Stomach (tissue), 9 donors: ENCODE measurements around the gene IQCE. TPM values are rescaled to one million over a fixed set of nuclear protein-coding genes. Genes with fewer than 3 reads are reported as not detected.

Experiments
- DNase-seq, 2 donors: peaks; one replicate each; pipeline versions ENCODE4 v3.0.0 to v3.0.0-alpha.2; 2013 to 2019
- H3K27ac ChIP-seq, 5 donors: fragments of 200-600 bp in 4 of 5; sonication (generic) in 4 of 5; one replicate each; pipeline ENCODE4 v1.5.1; 2013 to 2019; ENCODE audit warnings: mild to moderate bottlenecking in 1 of 5, moderate library complexity in 1 of 5
- H3K27me3 ChIP-seq, 3 donors: fragments of 200-600 bp; sonication (generic); one replicate each; pipeline ENCODE4 v1.5.1; 2017 to 2019; ENCODE audit warnings: mixed run types in 1 of 3
- H3K36me3 ChIP-seq, 4 donors: fragments of 200-600 bp; sonication (generic); 1 replicate in 3 of 4; 2 replicates in 1 of 4; pipeline ENCODE4 v1.5.1; 2016 to 2019
- H3K4me1 ChIP-seq, 4 donors: fragments of 200-600 bp; sonication (generic); one replicate each; pipeline ENCODE4 v1.5.1; 2016 to 2019
- H3K4me3 ChIP-seq, 4 donors: fragments of 200-600 bp; sonication (generic) in 3 of 4; one replicate each; pipeline ENCODE4 v1.5.1; 2016 to 2019; ENCODE audit warnings: mild to moderate bottlenecking in 1 of 4
- H3K9me3 ChIP-seq, 4 donors: fragments of 200-600 bp; sonication (generic); one replicate each; pipeline ENCODE4 v1.5.1; 2016 to 2019
- EP300 ChIP-seq: sonication (generic); formaldehyde crosslinking; IDR thresholded peaks from one replicate; pipeline ENCODE4 v1.6.1; 2017; ENCODE audit warnings: antibody characterized with exemption
- POLR2A ChIP-seq, 4 donors: fragments of 450-650 bp; IDR thresholded peaks; one replicate each; pipeline ENCODE4 v1.6.1; 2016; ENCODE audit warnings: antibody characterized with exemption in 4 of 4, control low read depth in 2 of 4, mild to moderate bottlenecking in 1 of 4, moderate library complexity in 1 of 4
- POLR2AphosphoS5 ChIP-seq, 3 donors: sonication (generic); formaldehyde crosslinking; IDR thresholded peaks; one replicate each; pipeline ENCODE4 v1.6.1; 2016; ENCODE audit warnings: antibody characterized with exemption in 3 of 3
- WGBS, 5 donors: extraction: QIAGEN DNeasy Blood & Tissue Kit in 3 of 5; methylation state at CpG; one replicate each; pipeline versions ENCODE4 v1.1.5 to v1.1.7; 2013 to 2018; 5-methylcytosine and 5-hydroxymethylcytosine counted together
- intact Hi-C: fragments of 100-400 bp; cut with DNase I; formaldehyde crosslinking; loops from one replicate; pipeline ENCODE4 v1.15.1; 2023; ENCODE audit warnings: low total_unique reads
- polyA plus RNA-seq, 3 donors: library from polyadenylated mRNA; stranded (reverse); fragments of 200-250 nt; gene quantifications; one replicate each; pipeline ENCODE4 v1.2.3, GENCODE V29; 2013
- small RNA-seq, 4 donors: library from RNA; depleted of rRNA; stranded (forward); fragments of <200 nt; gene quantifications; one replicate each; pipeline ENCODE3, GENCODE V24; 2016
- total RNA-seq, 5 donors: library from RNA; depleted of rRNA; stranded (reverse); fragments of >200 nt; gene quantifications; one replicate each; pipeline versions ENCODE4 v1.1.0 to v1.2.3, GENCODE V29; 2014 to 2016
- TF ChIP-seq, protein P1 (sequence below), 7 experiments: fragments of 450-650 bp in 4 of 7; fragments of 200-600 bp in 3 of 7; sonication (generic) in 3 of 7; IDR thresholded peaks; one replicate each; pipeline ENCODE4 v1.5.1; 2016 to 2019; ENCODE audit warnings: antibody characterized with exemption in 7 of 7, control low read depth in 2 of 7, mild to moderate bottlenecking in 1 of 7
- donor health status: healthy with polysubstance abuse.
- donor health status: Bipolar disorder and iron deficiency.
- donor health status: healthy.

IQCE gene
- total and polyA plus RNA-seq, 8 donors: 1.8 to 248 (median 10.9) TPM

DNA sequence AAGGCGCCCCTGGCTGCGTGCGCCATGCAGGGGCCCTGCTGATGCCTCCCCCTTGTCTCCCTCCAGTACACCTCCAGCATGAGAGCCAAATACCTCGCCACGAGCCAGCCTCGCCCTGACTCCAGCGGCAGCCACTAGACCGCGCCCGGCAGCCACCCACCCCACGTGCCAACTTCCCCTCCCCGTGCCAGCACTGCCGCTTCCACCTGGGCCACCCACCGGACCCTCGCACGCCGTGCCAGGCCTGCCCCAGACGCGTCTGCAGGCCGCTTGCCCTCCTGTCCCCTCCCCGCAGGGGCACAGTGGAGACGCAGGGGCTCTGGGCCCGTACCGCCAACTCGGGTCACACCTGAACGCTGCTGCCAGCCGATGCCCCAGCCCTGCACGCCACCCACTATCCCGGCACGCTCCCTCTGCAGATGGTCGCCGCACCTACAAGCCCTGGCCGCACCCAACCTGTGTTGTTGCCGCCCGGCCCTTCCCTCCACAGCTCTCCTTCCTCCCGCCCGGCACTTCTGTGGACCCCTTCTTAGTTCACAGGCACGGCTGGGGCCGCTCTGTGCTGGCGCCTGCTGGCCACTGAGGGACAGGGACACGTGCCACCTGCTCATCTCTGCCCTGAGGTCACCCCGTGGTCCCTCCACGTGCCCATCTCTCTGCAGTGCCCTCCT lies 103.0 kb downstream of the IQCE start:
- 84 to 92% (median 88%) methylated on average over 38 to 43 of the region's 43 CpGs for WGBS, 5 donors
- Histone ChIP-seq H3K4me1 (peaks cover 10 to 28% (median 16%) of the 10 kb centered on the region in 4 donors), H3K9me3 (peaks cover 0 to 3% (median 1%) of the 10 kb centered on the region in 4 donors), H3K27ac (no peak overlapping the region), H3K27me3 (peaks cover 0 to 11% (median 0%) of the 10 kb centered on the region in 3 donors), H3K4me3 (no peak overlapping the region), H3K36me3 (peaks cover 6 to 53% (median 49%) of the 10 kb centered on the region in 4 donors)
- intact Hi-C loops: no loop called here
- DNase-seq: no peak
- TF ChIP-seq, protein P1, sequence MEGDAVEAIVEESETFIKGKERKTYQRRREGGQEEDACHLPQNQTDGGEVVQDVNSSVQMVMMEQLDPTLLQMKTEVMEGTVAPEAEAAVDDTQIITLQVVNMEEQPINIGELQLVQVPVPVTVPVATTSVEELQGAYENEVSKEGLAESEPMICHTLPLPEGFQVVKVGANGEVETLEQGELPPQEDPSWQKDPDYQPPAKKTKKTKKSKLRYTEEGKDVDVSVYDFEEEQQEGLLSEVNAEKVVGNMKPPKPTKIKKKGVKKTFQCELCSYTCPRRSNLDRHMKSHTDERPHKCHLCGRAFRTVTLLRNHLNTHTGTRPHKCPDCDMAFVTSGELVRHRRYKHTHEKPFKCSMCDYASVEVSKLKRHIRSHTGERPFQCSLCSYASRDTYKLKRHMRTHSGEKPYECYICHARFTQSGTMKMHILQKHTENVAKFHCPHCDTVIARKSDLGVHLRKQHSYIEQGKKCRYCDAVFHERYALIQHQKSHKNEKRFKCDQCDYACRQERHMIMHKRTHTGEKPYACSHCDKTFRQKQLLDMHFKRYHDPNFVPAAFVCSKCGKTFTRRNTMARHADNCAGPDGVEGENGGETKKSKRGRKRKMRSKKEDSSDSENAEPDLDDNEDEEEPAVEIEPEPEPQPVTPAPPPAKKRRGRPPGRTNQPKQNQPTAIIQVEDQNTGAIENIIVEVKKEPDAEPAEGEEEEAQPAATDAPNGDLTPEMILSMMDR (IDR thresholded peaks at IDR 0.05): no peak

DNA sequence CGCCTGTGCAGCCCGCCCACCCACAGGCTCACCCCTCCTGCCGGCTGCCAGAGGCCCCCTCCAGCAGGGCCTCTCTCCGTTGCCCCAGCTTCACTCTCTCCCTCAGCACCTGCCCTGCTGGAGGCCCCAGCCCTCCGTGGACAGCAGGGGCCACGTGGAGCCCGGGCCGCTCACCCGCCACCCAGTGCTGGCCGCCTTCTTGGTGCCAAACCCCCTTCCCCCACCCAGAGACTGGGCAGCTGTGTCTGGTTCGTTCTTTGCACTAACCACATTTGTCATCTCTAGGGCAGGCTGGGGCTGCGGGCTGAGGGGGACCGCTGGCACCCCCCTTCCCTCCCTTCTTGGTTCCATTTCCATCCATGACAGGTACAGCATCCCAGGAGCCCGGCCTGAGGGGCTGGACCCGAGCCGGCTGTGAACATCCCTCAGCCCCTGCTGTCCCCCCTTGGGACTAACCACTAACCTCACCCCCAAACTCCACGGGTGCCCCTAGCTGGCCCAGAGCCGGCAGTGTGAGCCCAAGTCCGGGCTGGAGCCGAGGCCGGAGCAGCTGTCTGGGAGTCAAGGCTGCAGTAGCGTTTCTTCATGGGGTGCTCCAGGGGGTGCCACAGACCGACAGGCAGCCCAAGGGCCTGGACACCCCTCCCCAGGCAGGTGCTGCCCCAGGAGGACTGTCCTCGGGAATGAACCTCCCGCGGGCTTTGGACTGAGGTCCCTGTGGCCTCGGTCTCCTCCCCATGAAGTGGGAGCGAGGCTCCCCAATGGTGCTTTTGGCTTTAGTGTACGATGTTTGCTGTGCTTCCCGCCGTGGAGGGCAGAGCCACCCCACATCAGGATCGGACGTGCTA lies 103.7 kb downstream of the IQCE start:
- 72 to 90% (median 79%) methylated on average over 19 to 33 of the region's 33 CpGs for WGBS, 5 donors
- TF ChIP-seq, protein P1 (IDR thresholded peaks at IDR 0.05): no peak
- TF ChIP-seq POLR2A (IDR thresholded peaks at IDR 0.05): no peak
- no peak for TF ChIP-seq POLR2AphosphoS5 (IDR thresholded peaks at IDR 0.05)
- no peak for TF ChIP-seq EP300
- Histone ChIP-seq H3K9me3 (peaks cover 0 to 7% (median 3%) of the 10 kb centered on the region in 4 donors), H3K27me3 (peaks cover 0 to 11% (median 0%) of the 10 kb centered on the region in 3 donors), H3K4me1 (peaks cover 10 to 28% (median 16%) of the 10 kb centered on the region in 4 donors), H3K4me3 (no peak overlapping the region), H3K36me3 (peaks cover 6 to 47% (median 43%) of the 10 kb centered on the region in 4 donors), H3K27ac (peak overlapping the region in 1 of 5 donors; percentile 42)
- intact Hi-C loops: no loop called here
- DNase-seq: no peak

DNA sequence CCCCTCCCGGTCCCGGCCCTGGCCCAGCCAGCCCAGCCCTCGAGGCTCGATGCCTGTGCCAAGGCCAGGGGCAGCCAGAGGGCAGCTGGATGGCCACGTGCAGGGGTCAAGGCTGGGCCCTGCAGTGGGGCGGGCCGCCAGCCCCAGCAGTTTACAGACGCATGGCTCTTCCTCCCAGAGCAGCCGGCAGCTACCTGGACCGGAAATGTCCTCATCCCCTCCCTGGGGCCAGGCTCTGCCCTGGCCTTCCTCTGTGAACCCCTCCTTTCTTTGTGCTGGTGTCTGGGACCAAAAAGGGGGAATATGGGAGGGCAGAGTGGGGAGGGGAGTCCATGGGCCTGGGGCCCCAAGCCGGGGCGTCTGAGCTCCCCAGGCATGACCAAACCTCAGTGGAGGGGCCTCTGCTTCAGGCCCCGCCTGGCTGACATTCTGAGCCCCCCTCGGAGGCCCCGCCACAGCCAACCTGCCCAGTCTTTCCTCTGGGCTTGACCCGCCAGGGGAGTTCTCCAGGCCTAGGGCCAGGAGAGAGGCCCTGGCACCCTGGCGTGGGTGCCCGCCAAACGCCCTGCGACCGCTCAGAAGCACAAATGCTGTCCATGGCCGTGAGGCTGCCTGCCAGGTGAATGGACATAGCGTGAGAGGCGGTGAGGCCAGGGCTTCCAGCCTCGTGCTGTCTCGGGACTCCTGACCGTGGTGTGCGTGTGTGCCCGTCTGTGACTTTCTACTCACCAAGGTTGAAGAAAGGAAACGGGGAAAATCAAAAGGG lies 104.5 kb downstream of the IQCE start:
- Histone ChIP-seq H3K4me3 (no peak overlapping the region), H3K9me3 (peaks cover 0 to 7% (median 3%) of the 10 kb centered on the region in 4 donors), H3K4me1 (peaks cover 10 to 28% (median 16%) of the 10 kb centered on the region in 4 donors), H3K36me3 (peaks cover 6 to 39% (median 35%) of the 10 kb centered on the region in 4 donors), H3K27me3 (peaks cover 0 to 13% (median 0%) of the 10 kb centered on the region in 3 donors), H3K27ac (peak overlapping the region in 3 of 5 donors; percentile 16 to 42 (median 19))
- WGBS, 5 donors: 32 to 52% (median 47%) methylated on average over 6 to 30 of the region's 30 CpGs
- peak in 2 of 3 donors; percentile 32 for TF ChIP-seq POLR2AphosphoS5 (IDR thresholded peaks at IDR 0.05)
- TF ChIP-seq EP300: no peak
- no peak for TF ChIP-seq POLR2A (IDR thresholded peaks at IDR 0.05)
- intact Hi-C loops: no loop called here
- peak; percentile 50 to 75 for DNase-seq

DNA sequence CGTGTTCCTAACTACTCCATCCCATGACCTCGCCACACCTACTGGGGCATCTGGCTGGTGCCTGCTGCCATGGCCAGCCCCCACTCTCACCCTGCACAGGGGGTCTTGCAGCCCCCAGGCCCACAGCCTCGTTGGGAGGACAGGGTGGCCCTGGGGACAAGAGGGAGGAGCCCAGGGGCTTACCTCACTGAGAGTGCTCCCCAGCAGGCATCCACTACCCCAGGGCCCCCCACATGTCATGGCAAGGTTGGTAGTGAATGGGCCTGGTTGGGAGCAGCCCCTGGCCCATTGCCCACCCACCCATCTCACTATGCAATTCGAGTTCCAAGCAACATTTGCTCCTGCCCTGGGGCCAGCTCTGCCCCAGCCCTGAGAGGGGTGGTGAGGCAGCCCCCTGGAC lies 105.2 kb downstream of the IQCE start:
- Histone ChIP-seq H3K27me3 (peaks cover 0 to 13% (median 0%) of the 10 kb centered on the region in 3 donors), H3K4me1 (peaks cover 10 to 28% (median 16%) of the 10 kb centered on the region in 4 donors), H3K9me3 (peaks cover 0 to 7% (median 3%) of the 10 kb centered on the region in 4 donors), H3K36me3 (peaks cover 6 to 33% (median 28%) of the 10 kb centered on the region in 4 donors), H3K4me3 (no peak overlapping the region), H3K27ac (no peak overlapping the region)
- intact Hi-C loops: no loop called here
- DNase-seq: no peak
- WGBS, 5 donors: 57 to 79% (median 62%) methylated on average over 3 to 4 of the region's 4 CpGs
- TF ChIP-seq POLR2AphosphoS5 (IDR thresholded peaks at IDR 0.05) (no peak), POLR2A (IDR thresholded peaks at IDR 0.05) (no peak), EP300 (no peak)
- TF ChIP-seq, protein P1 (IDR thresholded peaks at IDR 0.05): no peak

Small RNA genes lying within 50 kb of the gene (small RNA-seq; reads per million reads assigned to genes)
- 0 to 0.30 (median 0.18) reads per million in 4 donors for gene MIR4648

Other genes with a start within 250 kb of the IQCE start
- gene SNX8, start 244.5 kb upstream of the IQCE start, total RNA-seq: 10 to 100 TPM in 3 of 5 donors, 1 to 10 TPM in 2; 7.7 to 72.9 (median 11.6) TPM
- 10 to 100 TPM; 11.7 to 13.4 (median 12.4) TPM for gene SNX8, start 244.5 kb upstream of the IQCE start, polyA plus RNA-seq
- gene EIF3B, start 204.2 kb upstream of the IQCE start, total RNA-seq: 100 to 1,000 TPM; 115 to 373 (median 150) TPM
- 10 to 100 TPM; 64.8 to 90.1 (median 88.3) TPM for gene EIF3B, start 204.2 kb upstream of the IQCE start, polyA plus RNA-seq
- 10 to 100 TPM in 2 of 5 donors, 1 to 10 TPM in 3; 1.7 to 23.0 (median 8.5) TPM for gene CHST12, start 155.4 kb upstream of the IQCE start, total RNA-seq
- 1 to 10 TPM; 1.8 to 6.6 (median 6.0) TPM for gene CHST12, start 155.4 kb upstream of the IQCE start, polyA plus RNA-seq
- not detected for gene GRIFIN, start 82.6 kb upstream of the IQCE start, total RNA-seq
- not detected for gene GRIFIN, start 82.6 kb upstream of the IQCE start, polyA plus RNA-seq
- gene LFNG, start 39.2 kb upstream of the IQCE start, total RNA-seq: 100 to 1,000 TPM in 1 of 5 donors, 10 to 100 TPM in 3, 1 to 10 TPM in 1; 8.0 to 103 (median 36.2) TPM
- 10 to 100 TPM; 11.8 to 15.4 (median 14.1) TPM for gene LFNG, start 39.2 kb upstream of the IQCE start, polyA plus RNA-seq
- 100 to 1,000 TPM in 1 of 5 donors, 10 to 100 TPM in 4; 16.3 to 119 (median 35.7) TPM for gene BRAT1, start 3.5 kb upstream of the IQCE start, total RNA-seq
- 10 to 100 TPM; 23.5 to 25.2 (median 23.5) TPM for gene BRAT1, start 3.5 kb upstream of the IQCE start, polyA plus RNA-seq
- gene TTYH3, start 73.0 kb downstream of the IQCE start, total RNA-seq: 10 to 100 TPM; 16.2 to 79.1 (median 20.5) TPM
- gene TTYH3, start 73.0 kb downstream of the IQCE start, polyA plus RNA-seq: 10 to 100 TPM in 1 of 3 donors, 1 to 10 TPM in 2; 4.1 to 10.8 (median 4.3) TPM
- 1 to 10 TPM in 1 of 5 donors, under 1 TPM in 2, not detected in 2; under 0.01 to 1.4 (median 0.45) TPM for gene AMZ1, start 129.2 kb downstream of the IQCE start, total RNA-seq
- not detected for gene AMZ1, start 129.2 kb downstream of the IQCE start, polyA plus RNA-seq